ENCODE results near the gene OR2T1.
"Not testable (repeated sequence)": the region's sequence is repeated elsewhere in the genome, so short reads cannot be mapped to it uniquely, and the experiment has no call there.

Gene OR2T1

GRCh38 chr1:248436303-248436702 lies 33.5 kb downstream of the OR2T1 start:
- not testable (repeated sequence) for DNase-seq

- not testable (repeated sequence) for DNase-seq
Measured at GRCh38 chr1:248438668-248439067, 35.8 kb downstream of the OR2T1 start.

GRCh38 chr1:248439283-248439682 lies 36.4 kb downstream of the OR2T1 start:
- DNase-seq: not testable (repeated sequence)

- DNase-seq: not testable (repeated sequence)
Measured at GRCh38 chr1:248442500-248443277, 39.8 kb downstream of the OR2T1 start.

- DNase-seq: not testable (repeated sequence)
Measured at GRCh38 chr1:248444603-248445002, 41.8 kb downstream of the OR2T1 start.

GRCh38 chr1:248445399-248445798 lies 42.6 kb downstream of the OR2T1 start, which contains the start of gene OR2T2:
Gene OR2T2, plus strand, starts transcription at chr1:248445637. Its CDS starts 7,161 bp downstream, at chr1:248452798.
- not testable (repeated sequence) for DNase-seq

- not testable (repeated sequence) for DNase-seq
Measured at GRCh38 chr1:248448409-248449074, 45.7 kb downstream of the OR2T1 start.

GRCh38 chr1:248449821-248450465 lies 47.1 kb downstream of the OR2T1 start:
- DNase-seq: not testable (repeated sequence)

- not testable (repeated sequence) for DNase-seq
Measured at GRCh38 chr1:248450466-248451145, 47.8 kb downstream of the OR2T1 start.

GRCh38 chr1:248453619-248454018 lies 50.8 kb downstream of the OR2T1 start:
- not testable (repeated sequence) for DNase-seq

- not testable (repeated sequence) for DNase-seq
Measured at GRCh38 chr1:248455045-248455444, 52.2 kb downstream of the OR2T1 start.

- DNase-seq: not testable (repeated sequence)
Measured at GRCh38 chr1:248456635-248457034, 53.8 kb downstream of the OR2T1 start.
